ENCODE results near the gene CRLF1.

DNA sequence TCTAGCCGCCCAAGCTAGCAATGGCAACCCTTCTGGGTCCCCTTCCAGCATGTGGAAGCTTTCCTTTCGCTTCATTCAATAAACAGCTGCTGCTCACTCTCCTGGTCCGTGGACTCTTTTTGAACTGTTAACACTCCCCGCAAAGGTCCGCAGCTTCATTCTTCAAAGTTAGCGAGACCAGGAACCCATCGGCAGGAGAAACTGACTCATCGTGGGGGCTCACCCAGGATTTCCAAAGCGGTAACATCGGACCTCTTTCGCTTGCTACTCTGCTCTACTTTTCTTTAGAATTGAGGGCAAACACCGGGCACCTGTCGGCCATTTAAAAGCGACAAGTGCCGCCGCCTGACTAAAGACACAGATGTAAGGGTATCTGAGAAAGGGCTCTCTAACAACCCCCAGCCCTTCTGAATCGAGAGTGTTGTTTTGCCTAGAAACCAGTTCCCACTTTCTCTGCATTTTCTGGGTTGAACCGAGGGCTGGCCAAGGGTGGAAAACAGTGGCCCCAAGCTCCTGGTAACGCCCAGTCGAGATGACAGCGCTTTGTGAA is 29.2 kb downstream of the CRLF1 start:
- TF ChIP-seq EZH2 (IDR thresholded peaks at IDR 0.05) (no peak), POLR2AphosphoS5 (IDR thresholded peaks at IDR 0.05; ENCODE audit: borderline replicate concordance, low read depth, low read length) (no peak), FOXP2 (optimal IDR thresholded peaks at IDR 0.05; ENCODE audit: control extremely low read depth, extremely low read length, insufficient read depth) (no peak)
